ENCODE data around the gene THADA.

DNA sequence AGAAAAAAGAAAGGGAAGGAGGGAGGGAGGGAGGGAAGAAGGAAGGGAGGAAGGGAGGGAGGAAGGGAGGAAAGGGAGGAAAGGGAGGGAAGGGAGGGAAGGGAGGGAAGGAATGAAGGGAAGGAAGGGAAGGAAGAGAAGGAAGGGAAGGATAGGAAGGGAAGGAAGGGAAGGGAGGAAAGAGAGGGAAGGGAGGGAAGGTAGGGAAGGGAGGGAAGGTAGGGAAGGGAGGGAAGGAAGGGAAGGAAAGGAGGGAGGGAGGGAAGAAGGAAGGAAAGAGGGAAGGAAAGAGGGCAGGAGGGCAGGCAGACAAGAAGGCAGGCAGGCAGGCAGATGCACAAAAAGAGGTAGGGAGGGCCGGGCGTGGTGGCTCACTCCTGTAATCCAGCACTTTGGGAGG, 74.9 kb downstream of the THADA start:
- TF ChIP-seq EZH2 (IDR thresholded peaks at IDR 0.05; ENCODE audit: low read length, missing control alignments), result no peak
- TF ChIP-seq, protein P1, sequence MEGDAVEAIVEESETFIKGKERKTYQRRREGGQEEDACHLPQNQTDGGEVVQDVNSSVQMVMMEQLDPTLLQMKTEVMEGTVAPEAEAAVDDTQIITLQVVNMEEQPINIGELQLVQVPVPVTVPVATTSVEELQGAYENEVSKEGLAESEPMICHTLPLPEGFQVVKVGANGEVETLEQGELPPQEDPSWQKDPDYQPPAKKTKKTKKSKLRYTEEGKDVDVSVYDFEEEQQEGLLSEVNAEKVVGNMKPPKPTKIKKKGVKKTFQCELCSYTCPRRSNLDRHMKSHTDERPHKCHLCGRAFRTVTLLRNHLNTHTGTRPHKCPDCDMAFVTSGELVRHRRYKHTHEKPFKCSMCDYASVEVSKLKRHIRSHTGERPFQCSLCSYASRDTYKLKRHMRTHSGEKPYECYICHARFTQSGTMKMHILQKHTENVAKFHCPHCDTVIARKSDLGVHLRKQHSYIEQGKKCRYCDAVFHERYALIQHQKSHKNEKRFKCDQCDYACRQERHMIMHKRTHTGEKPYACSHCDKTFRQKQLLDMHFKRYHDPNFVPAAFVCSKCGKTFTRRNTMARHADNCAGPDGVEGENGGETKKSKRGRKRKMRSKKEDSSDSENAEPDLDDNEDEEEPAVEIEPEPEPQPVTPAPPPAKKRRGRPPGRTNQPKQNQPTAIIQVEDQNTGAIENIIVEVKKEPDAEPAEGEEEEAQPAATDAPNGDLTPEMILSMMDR (conservative IDR thresholded peaks at IDR 0.05 in 1 of 2, IDR thresholded peaks at IDR 0.05 in 1 of 2; ENCODE audit: low read depth in 1 of 2, low read length in 2 of 2), result no peak
